HepG2 (cell line): Measurements from ENCODE around the gene AMN. TPM values are rescaled to one million over a fixed set of nuclear protein-coding genes. Genes with fewer than 3 reads are reported as not detected.

Source experiments
- ATAC-seq: fragments of 200-7000 bp; cut with Tn5 transposase; 3 replicates; pipeline ENCODE4 v1.9.1; 2020; ENCODE audit warnings: mild to moderate bottlenecking, moderate library complexity
- BruUV-seq: library from RNA; stranded (reverse); fragments of 400-500 nt; replicated peaks from 2 replicates; lab custom pipeline; 2021; lab: Mats Ljungman, UMichigan
- CTCF ChIA-PET: fragments of 300-600 bp; formaldehyde crosslinking; extraction: SDS; loops from one replicate; lab custom pipeline; 2021; ENCODE audit warnings: low total read pairs, inconsistent platforms, low intra/inter-chr PET ratio; lab: Yijun Ruan, JAX
- POLR2A ChIA-PET: fragments of 350-600 bp; sonication (Branson Sonifier 250); formaldehyde crosslinking; loops from one replicate; lab custom pipeline; 2020; ENCODE audit warnings: antibody characterized with exemption, inconsistent platforms; lab: Yijun Ruan, JAX
- DNase-seq: peaks from one replicate; pipeline ENCODE4 v3.0.0-alpha.2; 2015; ENCODE audit warnings: low spot score
- FAIRE-seq: peaks from 3 replicates; lab custom pipeline; 2011; peaks lifted over from hg19 to GRCh38; lab: Jason Lieb, UNC
- H2AFZ ChIP-seq: one replicate; pipeline ENCODE4 v1.6.1; 2011; ENCODE audit warnings: low read length, inconsistent platforms
- H3K27ac ChIP-seq: fragments of 300-600 bp; 3 replicates; pipeline ENCODE4 v1.8.0; 2011; ENCODE audit warnings: mixed run types, mild to moderate bottlenecking, mixed read lengths, low read length, inconsistent platforms; ENCODE audit not compliant: insufficient read depth; ENCODE audit errors: extremely low read length
- H3K27me3 ChIP-seq, 2 experiments: fragments of 200-600 bp in 1 of 2; 2 replicates in 1 of 2; 3 replicates in 1 of 2; pipeline versions ENCODE4 v1.6.0 to v1.8.0; 2011; ENCODE audit warnings: low read length in 2 of 2, mild to moderate bottlenecking in 2 of 2, moderate library complexity in 2 of 2, inconsistent platforms in 1 of 2; ENCODE audit not compliant: insufficient read depth in 2 of 2, control insufficient read depth in 1 of 2
- H3K36me3 ChIP-seq, 2 experiments: fragments of 200-600 bp in 1 of 2; replicated peaks in 1 of 2; 2 replicates in 1 of 2; 3 replicates in 1 of 2; pipeline versions ENCODE4 v1.5.1 to v1.8.0; 2011; ENCODE audit warnings: low read length in 2 of 2, inconsistent platforms in 1 of 2; ENCODE audit not compliant: insufficient read depth in 2 of 2, control insufficient read depth in 1 of 2
- H3K4me1 ChIP-seq: 2 replicates; pipeline ENCODE4 v1.5.1; 2012; ENCODE audit warnings: low read length, inconsistent platforms; ENCODE audit not compliant: insufficient read depth
- H3K4me2 ChIP-seq: 2 replicates; pipeline ENCODE4 v1.6.0; 2011; ENCODE audit warnings: low read depth, low read length, inconsistent platforms
- H3K4me3 ChIP-seq, 3 experiments: fragments of 200-600 bp in 1 of 3; sonication (generic), shearing (Covaris generic) in 1 of 3; replicated peaks in 1 of 3; 2 replicates each; pipeline ENCODE4 v1.5.1; 2011 to 2016; ENCODE audit warnings: low read length in 3 of 3, inconsistent platforms in 2 of 3, low read depth in 2 of 3, mild to moderate bottlenecking in 2 of 3, control low read depth in 1 of 3, mixed read lengths in 1 of 3; ENCODE audit not compliant: insufficient read depth in 1 of 3
- H3K79me2 ChIP-seq: one replicate; pipeline ENCODE4 v1.6.1; 2011; ENCODE audit warnings: low read length, inconsistent platforms; ENCODE audit not compliant: insufficient read depth
- H3K9ac ChIP-seq: 2 replicates; pipeline ENCODE4 v1.6.0; 2011; ENCODE audit warnings: mild to moderate bottlenecking, low read depth, low read length, inconsistent platforms; ENCODE audit not compliant: insufficient read depth
- H3K9me3 ChIP-seq: 2 replicates; pipeline ENCODE4 v1.5.1; 2012; ENCODE audit warnings: mild to moderate bottlenecking, low read length
- H4K20me1 ChIP-seq: 2 replicates; pipeline ENCODE4 v1.6.0; 2011; ENCODE audit warnings: inconsistent platforms, mild to moderate bottlenecking, low read length, moderate library complexity; ENCODE audit not compliant: insufficient read depth
- ATF1 ChIP-seq: IDR thresholded peaks from 2 replicates; pipeline ENCODE4 v1.6.1; 2016; ENCODE audit warnings: mild to moderate bottlenecking, control low read depth
- CEBPG ChIP-seq: IDR thresholded peaks from 2 replicates; pipeline ENCODE4 v1.6.1; 2016
- ELF1 ChIP-seq: sonication (generic); formaldehyde crosslinking; IDR thresholded peaks from 2 replicates; pipeline ENCODE4 v1.4.0; 2020; ENCODE audit warnings: missing genetic modification reagents
- FOXA1 ChIP-seq, 2 experiments: fragments of 450-650 bp in 1 of 2; sonication (generic) in 1 of 2; formaldehyde crosslinking in 1 of 2; IDR thresholded peaks; 2 replicates each; pipeline versions ENCODE4 v1.4.0 to v1.6.1; 2016 to 2020; ENCODE audit warnings: missing genetic modification reagents in 1 of 2
- MED1 ChIP-seq: sonication (generic); formaldehyde crosslinking; IDR thresholded peaks from 2 replicates; pipeline ENCODE4 v1.4.0; 2020; ENCODE audit warnings: missing genetic modification reagents
- PRDM10 ChIP-seq: sonication (generic); formaldehyde crosslinking; IDR thresholded peaks from 2 replicates; pipeline ENCODE4 v1.4.0; 2020; ENCODE audit warnings: low read depth, missing genetic modification reagents
- SAP130 ChIP-seq: IDR thresholded peaks from 2 replicates; pipeline ENCODE4 v1.6.1; 2016; ENCODE audit warnings: low read depth
- SNAPC2 ChIP-seq: sonication (generic); formaldehyde crosslinking; IDR thresholded peaks from 2 replicates; pipeline ENCODE4 v1.8.1; 2022; ENCODE audit warnings: mild to moderate bottlenecking, missing genetic modification reagents
- SYNCRIP ChIP-seq: fragments of 200-400 bp; formaldehyde crosslinking; IDR thresholded peaks from 2 replicates; pipeline ENCODE4 v1.6.1; 2018; ENCODE audit warnings: mild to moderate bottlenecking, low read depth, low read length; ENCODE audit not compliant: insufficient read depth
- TEAD3 ChIP-seq: optimal IDR thresholded peaks from 2 replicates; pipeline ENCODE3; 2016; ENCODE audit warnings: borderline replicate concordance
- TRIM24 ChIP-seq: sonication (generic); formaldehyde crosslinking; IDR thresholded peaks from 2 replicates; pipeline ENCODE4 v1.8.0; 2022; ENCODE audit warnings: mild to moderate bottlenecking, missing genetic modification reagents
- ZNF687 ChIP-seq: sonication (generic); formaldehyde crosslinking; IDR thresholded peaks from 2 replicates; pipeline ENCODE4 v1.5.1; 2020; ENCODE audit warnings: mild to moderate bottlenecking, missing genetic modification reagents, moderate library complexity
- WGBS: methylation state at CpG from one replicate; pipeline ENCODE4 v1.1.6; 2017; ENCODE audit warnings: low lambda C conversion rate; 5-methylcytosine and 5-hydroxymethylcytosine counted together
- in situ Hi-C: cut with HindIII; loops from 2 replicates; pipeline ENCODE4 v1.10.0; 2017; ENCODE audit warnings: low pct_unique_long_range_greater_than_20kb; ENCODE audit not compliant: extremely low pct_ligation_motif_present
- intact Hi-C: fragments of 100-400 bp; cut with micrococcal nuclease; formaldehyde crosslinking; loops from one replicate; pipeline ENCODE4 v1.10.0; 2022; ENCODE audit not compliant: unreplicated experiment
- polyA plus RNA-seq, 8 experiments: library from polyadenylated mRNA; depleted of rRNA in 3 of 8; stranded (reverse) in 7 of 8; unstranded in 1 of 8; fragments of >200 nt; fragmentation: Illumina TruSeq in 4 of 8; extraction: Trizol in 4 of 8; gene quantifications; 2 replicates each; pipeline versions ENCODE4 v1.2.1 to v1.2.3, GENCODE V29; 2011 to 2016; ENCODE audit warnings: low read depth in 4 of 8, missing spikeins in 1 of 8, mixed read lengths in 1 of 8; ENCODE audit not compliant: insufficient read depth in 1 of 8
- total RNA-seq, 5 experiments: library from RNA; depleted of rRNA; stranded (reverse); fragments of >200 nt; fragmentation: Illumina TruSeq; extraction: Trizol; gene quantifications; 2 replicates each; pipeline ENCODE4 v1.2.3, GENCODE V29; 2016; ENCODE audit warnings: low read depth in 1 of 5
- TF ChIP-seq, protein P1 (sequence below): IDR thresholded peaks from 2 replicates; pipeline ENCODE4 v1.4.0; 2020; ENCODE audit warnings: mild to moderate bottlenecking, missing genetic modification reagents

Gene AMN
- total and polyA plus RNA-seq, 2 of the 13 experiments (the other 11 are each of a cell fraction or from before 2014, with no cell fraction given), result 9.8 to 33.1 TPM

- FAIRE-seq (no peak), DNase-seq (peak; percentile 44), ATAC-seq (peak; percentile 86)
- Histone ChIP-seq H3K27me3 (no peaks in the 10 kb centered on the region), H3K27ac (no peak overlapping the region), H3K4me3 (no peak overlapping the region), H3K79me2 (no peaks in the 10 kb centered on the region), H4K20me1 (no peaks in the 10 kb centered on the region), H3K36me3 (peaks cover 1 to 23% of the 10 kb centered on the region in 2 experiments; a peak in 1 of 5 replicates), H3K9ac (no peak overlapping the region), H3K4me1 (peaks cover 28% of the 10 kb centered on the region), H3K4me2 (no peak overlapping the region), H3K9me3 (no peaks in the 10 kb centered on the region), H2AFZ (no peak overlapping the region)
- intact Hi-C loops (loop anchor here (10.0 kb wide), 1 partner anchor 104 kb away; the partner anchor contains the start of gene TRAF3), in situ Hi-C loops (no loop called here)
- POLR2A ChIA-PET, result no interaction called here
- no TSS peak for BruUV-seq
- CTCF ChIA-PET, result no interaction called here
- 79% methylated on average over 5 of the region's 6 CpGs for WGBS
- TF ChIP-seq ATF1 (CRISPR knock-in tag), result no peak
- TF ChIP-seq, protein P1, sequence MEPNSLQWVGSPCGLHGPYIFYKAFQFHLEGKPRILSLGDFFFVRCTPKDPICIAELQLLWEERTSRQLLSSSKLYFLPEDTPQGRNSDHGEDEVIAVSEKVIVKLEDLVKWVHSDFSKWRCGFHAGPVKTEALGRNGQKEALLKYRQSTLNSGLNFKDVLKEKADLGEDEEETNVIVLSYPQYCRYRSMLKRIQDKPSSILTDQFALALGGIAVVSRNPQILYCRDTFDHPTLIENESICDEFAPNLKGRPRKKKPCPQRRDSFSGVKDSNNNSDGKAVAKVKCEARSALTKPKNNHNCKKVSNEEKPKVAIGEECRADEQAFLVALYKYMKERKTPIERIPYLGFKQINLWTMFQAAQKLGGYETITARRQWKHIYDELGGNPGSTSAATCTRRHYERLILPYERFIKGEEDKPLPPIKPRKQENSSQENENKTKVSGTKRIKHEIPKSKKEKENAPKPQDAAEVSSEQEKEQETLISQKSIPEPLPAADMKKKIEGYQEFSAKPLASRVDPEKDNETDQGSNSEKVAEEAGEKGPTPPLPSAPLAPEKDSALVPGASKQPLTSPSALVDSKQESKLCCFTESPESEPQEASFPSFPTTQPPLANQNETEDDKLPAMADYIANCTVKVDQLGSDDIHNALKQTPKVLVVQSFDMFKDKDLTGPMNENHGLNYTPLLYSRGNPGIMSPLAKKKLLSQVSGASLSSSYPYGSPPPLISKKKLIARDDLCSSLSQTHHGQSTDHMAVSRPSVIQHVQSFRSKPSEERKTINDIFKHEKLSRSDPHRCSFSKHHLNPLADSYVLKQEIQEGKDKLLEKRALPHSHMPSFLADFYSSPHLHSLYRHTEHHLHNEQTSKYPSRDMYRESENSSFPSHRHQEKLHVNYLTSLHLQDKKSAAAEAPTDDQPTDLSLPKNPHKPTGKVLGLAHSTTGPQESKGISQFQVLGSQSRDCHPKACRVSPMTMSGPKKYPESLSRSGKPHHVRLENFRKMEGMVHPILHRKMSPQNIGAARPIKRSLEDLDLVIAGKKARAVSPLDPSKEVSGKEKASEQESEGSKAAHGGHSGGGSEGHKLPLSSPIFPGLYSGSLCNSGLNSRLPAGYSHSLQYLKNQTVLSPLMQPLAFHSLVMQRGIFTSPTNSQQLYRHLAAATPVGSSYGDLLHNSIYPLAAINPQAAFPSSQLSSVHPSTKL (CRISPR knock-in tag), result 0 out of 2 replicates have a peak, but pooled peaks have one; percentile 19
- TF ChIP-seq SYNCRIP, result no peak
- TF ChIP-seq FOXA1 (IDR thresholded peaks at IDR 0.05), result no peak
- TF ChIP-seq FOXA1 (CRISPR knock-in tag; IDR thresholded peaks at IDR 0.05), result no peak
- TF ChIP-seq ZNF687 (CRISPR knock-in tag), result peak; percentile 43
- TF ChIP-seq PRDM10 (CRISPR knock-in tag), result no peak
- TF ChIP-seq SAP130 (CRISPR knock-in tag), result peak; percentile 28; the same call in 1 of the 2 replicates
- TF ChIP-seq MED1 (CRISPR knock-in tag), result 0 out of 2 replicates have a peak, but pooled peaks have one; percentile 12
- TF ChIP-seq SNAPC2 (CRISPR knock-in tag), result no peak
- peak; percentile 47; the same call in 1 of the 2 replicates for TF ChIP-seq CEBPG (CRISPR knock-in tag)
- peak; percentile 96 for TF ChIP-seq TEAD3 (CRISPR knock-in tag)
- 0 out of 2 replicates have a peak, but pooled peaks have one; percentile 14 for TF ChIP-seq ELF1
- no peak for TF ChIP-seq TRIM24
Observed at GRCh38 chr14:102878970-102879460, 43.4 kb upstream of the AMN start.
